ENCODE results near the gene C5.

DNA sequence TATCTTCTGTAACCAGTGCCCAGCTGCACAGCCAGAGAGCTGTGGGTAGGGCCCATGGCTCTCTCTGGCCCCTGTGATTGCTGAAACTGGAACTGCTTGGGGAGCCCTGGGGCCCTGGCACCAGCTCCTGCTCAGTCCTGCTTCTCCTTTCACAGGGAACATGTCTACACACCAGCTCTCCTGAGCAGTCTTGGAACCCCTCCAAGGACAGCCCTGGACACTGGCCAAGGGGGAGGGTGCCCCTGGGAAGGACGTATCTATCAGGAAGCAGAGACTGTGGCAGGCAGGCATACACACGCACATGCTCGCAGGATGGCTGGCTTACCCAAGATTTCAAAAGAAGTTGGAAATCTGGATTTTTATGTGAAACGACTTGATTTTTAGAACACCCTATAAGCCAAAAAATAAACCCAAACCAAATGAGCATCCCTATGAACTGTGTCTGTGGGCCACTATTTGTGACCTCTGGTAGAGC is 114.7 kb downstream of the C5 start:
- TF ChIP-seq, protein P1, sequence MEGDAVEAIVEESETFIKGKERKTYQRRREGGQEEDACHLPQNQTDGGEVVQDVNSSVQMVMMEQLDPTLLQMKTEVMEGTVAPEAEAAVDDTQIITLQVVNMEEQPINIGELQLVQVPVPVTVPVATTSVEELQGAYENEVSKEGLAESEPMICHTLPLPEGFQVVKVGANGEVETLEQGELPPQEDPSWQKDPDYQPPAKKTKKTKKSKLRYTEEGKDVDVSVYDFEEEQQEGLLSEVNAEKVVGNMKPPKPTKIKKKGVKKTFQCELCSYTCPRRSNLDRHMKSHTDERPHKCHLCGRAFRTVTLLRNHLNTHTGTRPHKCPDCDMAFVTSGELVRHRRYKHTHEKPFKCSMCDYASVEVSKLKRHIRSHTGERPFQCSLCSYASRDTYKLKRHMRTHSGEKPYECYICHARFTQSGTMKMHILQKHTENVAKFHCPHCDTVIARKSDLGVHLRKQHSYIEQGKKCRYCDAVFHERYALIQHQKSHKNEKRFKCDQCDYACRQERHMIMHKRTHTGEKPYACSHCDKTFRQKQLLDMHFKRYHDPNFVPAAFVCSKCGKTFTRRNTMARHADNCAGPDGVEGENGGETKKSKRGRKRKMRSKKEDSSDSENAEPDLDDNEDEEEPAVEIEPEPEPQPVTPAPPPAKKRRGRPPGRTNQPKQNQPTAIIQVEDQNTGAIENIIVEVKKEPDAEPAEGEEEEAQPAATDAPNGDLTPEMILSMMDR (IDR thresholded peaks at IDR 0.05), result no peak
- TF ChIP-seq POLR2A (IDR thresholded peaks at IDR 0.05), result peak; percentile 14 to 76

Measured in adrenal gland (tissue), 5 donors.